ENCODE results near the gene GNG12. TPM values are rescaled to one million over a fixed set of nuclear protein-coding genes. Genes with fewer than 3 reads are reported as not detected.

GNG12 gene
- total RNA-seq, 1 experiment from 2014 or later, result 70.0 TPM

GRCh38 chr1:67723620-67724019, 109.6 kb downstream of the GNG12 start:
- DNase-seq (ENCODE audit: low read depth, low spot score) (no peak), ATAC-seq (no peak)
- peaks cover 7% of the 10 kb centered on the region; the same call in 1 of the 2 replicates for H3K4me1 ChIP-seq (ENCODE audit: control insufficient read depth, insufficient read depth, low read length)
- H3K4me3 ChIP-seq (ENCODE audit: low read depth in 2 of 2, low read length in 2 of 2), result no peak overlapping the region
- POLR2A ChIA-PET, result no interaction called here
- no peaks in the 10 kb centered on the region for H3K9me3 ChIP-seq (ENCODE audit: control insufficient read depth, insufficient read depth, low read depth, low read length)
- BruUV-seq (replicated peaks), result no TSS peak
- H3K27me3 ChIP-seq (ENCODE audit: control insufficient read depth, insufficient read depth, low read length), result no peaks in the 10 kb centered on the region
- H3K27ac ChIP-seq (ENCODE audit: low read length), result no peak overlapping the region
- no peaks in the 10 kb centered on the region for H3K36me3 ChIP-seq (ENCODE audit: control insufficient read depth, insufficient read depth, low read length)
- in situ Hi-C loops (cut with HindIII; ENCODE audit: low pct_unique_long_range_greater_than_20kb, low sequenced_read_pairs), result no loop called here
- TF ChIP-seq, protein P1, sequence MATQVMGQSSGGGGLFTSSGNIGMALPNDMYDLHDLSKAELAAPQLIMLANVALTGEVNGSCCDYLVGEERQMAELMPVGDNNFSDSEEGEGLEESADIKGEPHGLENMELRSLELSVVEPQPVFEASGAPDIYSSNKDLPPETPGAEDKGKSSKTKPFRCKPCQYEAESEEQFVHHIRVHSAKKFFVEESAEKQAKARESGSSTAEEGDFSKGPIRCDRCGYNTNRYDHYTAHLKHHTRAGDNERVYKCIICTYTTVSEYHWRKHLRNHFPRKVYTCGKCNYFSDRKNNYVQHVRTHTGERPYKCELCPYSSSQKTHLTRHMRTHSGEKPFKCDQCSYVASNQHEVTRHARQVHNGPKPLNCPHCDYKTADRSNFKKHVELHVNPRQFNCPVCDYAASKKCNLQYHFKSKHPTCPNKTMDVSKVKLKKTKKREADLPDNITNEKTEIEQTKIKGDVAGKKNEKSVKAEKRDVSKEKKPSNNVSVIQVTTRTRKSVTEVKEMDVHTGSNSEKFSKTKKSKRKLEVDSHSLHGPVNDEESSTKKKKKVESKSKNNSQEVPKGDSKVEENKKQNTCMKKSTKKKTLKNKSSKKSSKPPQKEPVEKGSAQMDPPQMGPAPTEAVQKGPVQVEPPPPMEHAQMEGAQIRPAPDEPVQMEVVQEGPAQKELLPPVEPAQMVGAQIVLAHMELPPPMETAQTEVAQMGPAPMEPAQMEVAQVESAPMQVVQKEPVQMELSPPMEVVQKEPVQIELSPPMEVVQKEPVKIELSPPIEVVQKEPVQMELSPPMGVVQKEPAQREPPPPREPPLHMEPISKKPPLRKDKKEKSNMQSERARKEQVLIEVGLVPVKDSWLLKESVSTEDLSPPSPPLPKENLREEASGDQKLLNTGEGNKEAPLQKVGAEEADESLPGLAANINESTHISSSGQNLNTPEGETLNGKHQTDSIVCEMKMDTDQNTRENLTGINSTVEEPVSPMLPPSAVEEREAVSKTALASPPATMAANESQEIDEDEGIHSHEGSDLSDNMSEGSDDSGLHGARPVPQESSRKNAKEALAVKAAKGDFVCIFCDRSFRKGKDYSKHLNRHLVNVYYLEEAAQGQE (IDR thresholded peaks at IDR 0.05; ENCODE audit: insufficient read depth in 1 of 2, low read depth in 2 of 2, low read length in 1 of 2), result no peak
- TF ChIP-seq TCF7L2 (IDR thresholded peaks at IDR 0.05; ENCODE audit: low read depth, low read length), result no peak
- no peak for TF ChIP-seq POLR2AphosphoS5 (IDR thresholded peaks at IDR 0.05; ENCODE audit: low read depth, low read length)
- TF ChIP-seq SIN3A (IDR thresholded peaks at IDR 0.05; ENCODE audit: borderline replicate concordance, insufficient read depth, low read depth, low read length), result no peak
- TF ChIP-seq CTCF (IDR thresholded peaks at IDR 0.05), result no peak
- CTCF ChIA-PET, result no interaction called here
- intact Hi-C loops (cut with micrococcal nuclease; ENCODE audit: unreplicated experiment), result no loop called here

DNA sequence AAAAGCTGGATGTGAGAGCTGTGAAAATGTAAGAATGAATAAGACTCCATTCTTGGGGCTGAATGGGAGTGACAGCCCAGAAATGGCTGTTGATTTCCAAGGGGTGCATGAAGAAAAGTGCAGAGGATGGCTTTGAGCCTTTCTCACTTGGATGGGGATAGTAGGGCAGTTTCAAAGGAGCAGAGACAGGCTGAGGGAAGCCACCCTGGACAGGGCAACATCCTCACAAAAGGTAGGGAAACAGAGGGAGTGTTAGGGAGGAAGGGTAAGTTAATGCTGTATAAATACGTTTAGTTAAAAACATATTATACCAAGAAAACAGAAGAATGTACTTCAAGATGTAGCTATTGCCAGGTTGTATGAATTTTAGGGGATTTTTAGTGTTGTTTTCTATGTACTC, 110.1 kb downstream of the GNG12 start:
- no peaks in the 10 kb centered on the region for H3K36me3 ChIP-seq (ENCODE audit: control insufficient read depth, insufficient read depth, low read length)
- BruUV-seq (replicated peaks), result no TSS peak
- no peak overlapping the region for H3K27ac ChIP-seq (ENCODE audit: low read length)
- intact Hi-C loops (cut with micrococcal nuclease; ENCODE audit: unreplicated experiment), result no loop called here
- POLR2A ChIA-PET, result no interaction called here
- no peak for DNase-seq (ENCODE audit: low read depth, low spot score)
- no peaks in the 10 kb centered on the region for H3K9me3 ChIP-seq (ENCODE audit: control insufficient read depth, insufficient read depth, low read depth, low read length)
- no peaks in the 10 kb centered on the region for H3K27me3 ChIP-seq (ENCODE audit: control insufficient read depth, insufficient read depth, low read length)
- TF ChIP-seq, protein P1 (IDR thresholded peaks at IDR 0.05; ENCODE audit: insufficient read depth in 1 of 2, low read depth in 2 of 2, low read length in 1 of 2), result no peak
- no peak for TF ChIP-seq TCF7L2 (IDR thresholded peaks at IDR 0.05; ENCODE audit: low read depth, low read length)
- TF ChIP-seq POLR2AphosphoS5 (IDR thresholded peaks at IDR 0.05; ENCODE audit: low read depth, low read length), result no peak
- no peak for TF ChIP-seq CTCF (IDR thresholded peaks at IDR 0.05)
- TF ChIP-seq SIN3A (IDR thresholded peaks at IDR 0.05; ENCODE audit: borderline replicate concordance, insufficient read depth, low read depth, low read length), result no peak
- ATAC-seq, result no peak
- peaks cover 7% of the 10 kb centered on the region; the same call in 1 of the 2 replicates for H3K4me1 ChIP-seq (ENCODE audit: control insufficient read depth, insufficient read depth, low read length)
- H3K4me3 ChIP-seq (ENCODE audit: low read depth in 2 of 2, low read length in 2 of 2), result no peak overlapping the region
- CTCF ChIA-PET, result no interaction called here
- in situ Hi-C loops (cut with HindIII; ENCODE audit: low pct_unique_long_range_greater_than_20kb, low sequenced_read_pairs), result no loop called here

Data from Panc1 (cell line).